GM20000 (cell line): ENCODE data around the gene CD44.

Experiments
- DNase-seq: peaks from one replicate; pipeline ENCODE4 v3.0.0; 2012; ENCODE audit warnings: low spot score
- CTCF ChIP-seq: IDR thresholded peaks from 2 replicates; pipeline ENCODE4 v1.5.1; 2012; ENCODE audit warnings: mild to moderate bottlenecking, control low read depth; ENCODE audit errors: extremely low read depth, missing control alignments

The CD44 gene

GRCh38 chr11:35160246-35160824, 21.4 kb downstream of the CD44 start:
- no peak for DNase-seq
- TF ChIP-seq CTCF, result no peak

- no peak for TF ChIP-seq CTCF
- no peak for DNase-seq
Observed at GRCh38 chr11:35160902-35161597, 22.1 kb downstream of the CD44 start.

GRCh38 chr11:35162745-35163144, 23.8 kb downstream of the CD44 start:
- TF ChIP-seq CTCF, result no peak
- no peak for DNase-seq

- DNase-seq, result no peak
- no peak for TF ChIP-seq CTCF
Observed at GRCh38 chr11:35163209-35163608, 24.2 kb downstream of the CD44 start.

- DNase-seq, result peak; percentile 35
- peak; percentile 35 for TF ChIP-seq CTCF
Observed at GRCh38 chr11:35163702-35164496, 24.9 kb downstream of the CD44 start.

- DNase-seq, result no peak
- no peak for TF ChIP-seq CTCF
Observed at GRCh38 chr11:35165030-35165422, 26.1 kb downstream of the CD44 start.
